ENCODE data around the gene SOHLH1. TPM values are rescaled to one million over a fixed set of nuclear protein-coding genes. Genes with fewer than 3 reads are reported as not detected.

The SOHLH1 gene
- total RNA-seq, 1 donor from 2014 or later, result not detected

GRCh38 chr9:135693265-135693664, 6.0 kb downstream of the SOHLH1 start:
- Mint-ChIP-seq H3K4me3 (ENCODE audit: unreplicated experiment) (no peak overlapping the region), H3K36me3 (ENCODE audit: unreplicated experiment) (no peaks in the 10 kb centered on the region), H3K4me1 (ENCODE audit: low read depth, unreplicated experiment) (peaks cover 3% of the 10 kb centered on the region), H3K27me3 (ENCODE audit: unreplicated experiment) (peaks cover 2% of the 10 kb centered on the region), H3K27ac (ENCODE audit: unreplicated experiment) (no peak overlapping the region), H3K9me3 (ENCODE audit: unreplicated experiment) (peaks cover 4% of the 10 kb centered on the region)
- no peak for TF ChIP-seq CTCF (IDR thresholded peaks at IDR 0.05; ENCODE audit: partially characterized antibody, unreplicated experiment)
- DNase-seq, result no peak

GRCh38 chr9:135692410-135692809, 6.9 kb downstream of the SOHLH1 start:
- Mint-ChIP-seq H3K4me1 (ENCODE audit: low read depth, unreplicated experiment) (peaks cover 3% of the 10 kb centered on the region), H3K27ac (ENCODE audit: unreplicated experiment) (no peak overlapping the region), H3K36me3 (ENCODE audit: unreplicated experiment) (no peaks in the 10 kb centered on the region), H3K27me3 (ENCODE audit: unreplicated experiment) (peaks cover 2% of the 10 kb centered on the region), H3K9me3 (ENCODE audit: unreplicated experiment) (peaks cover 4% of the 10 kb centered on the region), H3K4me3 (ENCODE audit: unreplicated experiment) (no peak overlapping the region)
- no peak for DNase-seq
- no peak for TF ChIP-seq CTCF (IDR thresholded peaks at IDR 0.05; ENCODE audit: partially characterized antibody, unreplicated experiment)

GRCh38 chr9:135690836-135691570, 8.3 kb downstream of the SOHLH1 start:
- Mint-ChIP-seq H3K36me3 (ENCODE audit: unreplicated experiment) (no peaks in the 10 kb centered on the region), H3K27me3 (ENCODE audit: unreplicated experiment) (peaks cover 2% of the 10 kb centered on the region), H3K4me1 (ENCODE audit: low read depth, unreplicated experiment) (peaks cover 5% of the 10 kb centered on the region), H3K9me3 (ENCODE audit: unreplicated experiment) (peaks cover 7% of the 10 kb centered on the region), H3K4me3 (ENCODE audit: unreplicated experiment) (no peak overlapping the region), H3K27ac (ENCODE audit: unreplicated experiment) (no peak overlapping the region)
- TF ChIP-seq CTCF (IDR thresholded peaks at IDR 0.05; ENCODE audit: partially characterized antibody, unreplicated experiment), result no peak
- DNase-seq, result no peak

GRCh38 chr9:135689011-135689410, 10.3 kb downstream of the SOHLH1 start:
- no peak for DNase-seq
- Mint-ChIP-seq H3K27ac (ENCODE audit: unreplicated experiment) (peak overlapping the region; percentile 33), H3K36me3 (ENCODE audit: unreplicated experiment) (no peaks in the 10 kb centered on the region), H3K27me3 (ENCODE audit: unreplicated experiment) (peaks cover 2% of the 10 kb centered on the region), H3K4me1 (ENCODE audit: low read depth, unreplicated experiment) (peaks cover 5% of the 10 kb centered on the region), H3K9me3 (ENCODE audit: unreplicated experiment) (peaks cover 7% of the 10 kb centered on the region), H3K4me3 (ENCODE audit: unreplicated experiment) (no peak overlapping the region)
- no peak for TF ChIP-seq CTCF (IDR thresholded peaks at IDR 0.05; ENCODE audit: partially characterized antibody, unreplicated experiment)

- Mint-ChIP-seq H3K27me3 (ENCODE audit: unreplicated experiment) (peaks cover 2% of the 10 kb centered on the region), H3K4me3 (ENCODE audit: unreplicated experiment) (no peak overlapping the region), H3K36me3 (ENCODE audit: unreplicated experiment) (no peaks in the 10 kb centered on the region), H3K9me3 (ENCODE audit: unreplicated experiment) (peaks cover 6% of the 10 kb centered on the region), H3K4me1 (ENCODE audit: low read depth, unreplicated experiment) (peaks cover 2% of the 10 kb centered on the region), H3K27ac (ENCODE audit: unreplicated experiment) (no peak overlapping the region)
- no peak for DNase-seq
- no peak for TF ChIP-seq CTCF (IDR thresholded peaks at IDR 0.05; ENCODE audit: partially characterized antibody, unreplicated experiment)
Measured at GRCh38 chr9:135687216-135687615, 12.1 kb downstream of the SOHLH1 start.

Data from glutamatergic neuron (in vitro differentiated cells).